ENCODE data around the gene CHI3L1. TPM values are rescaled to one million over a fixed set of nuclear protein-coding genes. Genes with fewer than 3 reads are reported as not detected.
"Not testable (repeated sequence)": the region's sequence is repeated elsewhere in the genome, so short reads cannot be mapped to it uniquely, and the experiment has no call there.

Gene CHI3L1
- polyA plus RNA-seq (ENCODE audit: insufficient read length), result 1.7 TPM

DNA sequence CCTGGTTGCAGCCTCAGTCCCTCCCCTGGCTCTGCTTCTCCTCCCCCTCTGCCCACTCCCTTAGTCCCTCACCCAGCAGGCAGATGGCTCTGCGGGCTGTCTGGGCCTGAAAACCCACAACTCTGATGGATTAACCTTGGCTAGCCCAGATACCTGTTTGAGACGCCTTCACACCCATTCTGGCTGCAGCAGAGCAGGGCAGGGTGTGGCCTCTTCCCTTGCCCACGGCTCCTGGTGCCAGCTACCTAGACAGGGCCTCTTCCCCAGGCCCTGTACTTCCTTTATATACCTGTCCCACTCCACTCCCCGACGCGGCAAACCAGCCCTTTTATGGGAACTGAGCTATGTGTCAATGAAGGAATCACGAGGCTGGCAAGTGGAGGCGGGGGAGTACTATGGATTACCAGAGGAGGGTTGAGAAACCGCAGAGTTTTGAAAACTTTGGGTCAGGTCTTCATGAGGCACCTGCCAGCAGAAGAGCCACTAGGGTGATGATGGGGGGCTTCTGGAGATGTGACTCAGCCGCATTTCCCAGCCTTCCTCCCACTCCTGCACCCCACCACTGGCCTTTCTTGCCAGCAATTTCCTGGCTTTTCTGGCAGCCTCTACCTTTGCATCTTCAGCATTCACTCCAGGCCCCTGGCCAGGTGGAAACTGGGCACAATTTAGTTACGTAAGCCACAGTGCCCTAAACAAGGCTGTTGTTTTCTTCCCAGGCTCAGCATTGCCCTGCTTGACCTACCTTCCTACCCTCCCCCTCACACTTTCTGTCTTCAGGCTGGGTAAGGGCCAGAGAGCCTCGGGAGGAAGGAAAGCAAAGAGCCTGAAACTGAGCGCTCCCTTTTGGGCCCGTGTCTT lies at the start of gene CHI3L1:
Gene CHI3L1 (minus strand): TSS at position 259 of the 858 bp plus-strand sequence. CDS start 81 bp downstream, at position 178.
- DNase-seq, result no peak

DNA sequence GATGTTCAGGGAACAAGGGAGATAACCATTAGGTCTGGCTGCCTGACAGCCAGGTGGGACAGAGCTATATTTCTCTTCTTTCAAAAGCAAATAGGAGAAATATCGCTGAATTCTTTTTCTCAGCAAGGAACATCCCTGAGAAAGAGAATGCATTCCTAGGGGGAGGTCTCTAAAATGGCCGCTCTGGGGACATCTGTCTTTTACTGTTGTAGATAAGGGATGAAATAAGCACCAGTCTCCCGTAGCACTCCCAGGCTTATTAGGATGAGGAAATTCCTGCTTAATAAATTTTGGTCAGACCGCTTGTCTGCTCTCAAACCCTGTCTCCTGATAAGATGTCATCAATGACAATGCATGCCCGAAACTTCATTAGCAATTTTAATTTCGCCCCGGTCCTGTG lies 48.4 kb upstream of the CHI3L1 start:
- DNase-seq, result not testable (repeated sequence)

- DNase-seq, result no peak
Measured at GRCh38 chr1:203229471-203230135, 43.1 kb upstream of the CHI3L1 start, which contains the start of gene CHIT1. Gene CHIT1, minus strand, starts transcription at chr1:203229673. Its CDS starts 37 bp downstream, at chr1:203229636.

DNA sequence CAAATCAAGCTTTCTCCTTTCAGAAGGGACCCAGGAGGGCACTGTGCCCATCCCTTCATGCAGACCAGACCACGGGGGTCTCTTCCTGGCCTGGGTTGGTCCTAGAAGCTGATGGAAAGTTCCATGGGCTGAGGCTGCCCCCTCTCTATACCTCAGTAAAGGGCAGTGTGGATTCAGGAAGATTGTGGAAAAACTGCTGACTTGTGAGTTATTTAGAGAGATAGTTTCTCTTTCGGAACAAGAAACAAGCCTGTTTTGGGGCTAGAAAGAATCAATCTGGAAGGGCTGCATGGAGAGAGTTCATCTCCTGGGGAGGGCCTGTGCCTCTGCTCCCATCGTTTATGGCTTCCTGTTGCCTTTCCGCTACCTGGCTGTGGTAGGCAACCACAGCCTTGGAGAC lies 42.2 kb upstream of the CHI3L1 start:
- no peak for DNase-seq

DNA sequence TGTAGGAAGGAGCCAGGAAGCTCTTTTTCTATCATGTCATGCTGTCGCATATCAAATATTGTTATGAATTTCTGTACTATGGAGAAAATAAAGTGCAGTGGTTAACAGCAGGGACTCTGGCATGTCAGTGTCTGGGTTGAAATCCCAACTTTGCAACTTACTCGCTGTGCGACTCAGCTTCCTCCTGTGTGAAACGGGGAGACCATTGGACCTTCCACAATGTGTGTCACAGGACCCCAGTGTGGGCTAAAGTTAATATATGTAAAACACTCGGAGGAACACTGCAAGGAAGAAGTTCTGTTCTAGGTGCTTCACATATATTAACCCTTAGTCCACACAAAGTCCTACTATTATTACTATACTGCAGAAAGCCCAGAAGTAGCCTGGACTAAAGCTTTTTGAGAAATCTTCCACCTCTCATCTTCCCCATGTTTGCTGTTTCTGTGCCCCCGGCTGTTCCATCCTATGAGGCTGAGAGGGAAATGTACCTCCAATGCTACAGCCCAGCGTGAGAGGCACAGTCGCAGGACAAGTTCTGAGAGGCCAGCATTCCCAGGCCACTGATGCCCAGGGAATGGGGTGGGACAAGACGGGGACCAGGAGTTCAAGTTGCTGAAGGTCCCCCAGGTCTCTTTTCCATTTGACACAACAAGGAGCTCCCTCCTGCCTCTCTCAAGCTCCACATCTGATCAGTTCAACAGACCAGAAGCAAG lies 41.0 kb upstream of the CHI3L1 start:
- DNase-seq, result no peak

DNA sequence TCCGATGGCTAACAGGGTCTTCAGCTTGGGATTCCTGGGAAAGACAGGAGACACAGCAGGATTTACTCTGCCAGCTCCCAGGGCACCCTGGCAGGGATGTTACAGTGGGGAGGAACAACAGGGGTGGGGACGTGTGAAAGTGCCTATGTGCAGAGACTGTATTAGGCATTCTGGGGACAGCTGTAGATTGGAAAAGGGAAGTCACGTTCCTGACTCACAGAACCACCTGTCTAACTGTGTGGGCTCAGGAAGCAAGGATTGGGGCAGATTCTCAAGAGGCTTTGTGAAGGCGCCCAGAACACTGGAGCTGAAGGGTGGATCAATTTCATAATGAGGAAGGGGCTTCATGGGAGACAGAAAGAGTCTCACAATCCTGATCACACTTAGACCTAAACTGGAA lies 38.6 kb upstream of the CHI3L1 start:
- DNase-seq, result no peak

- no peak for DNase-seq
Measured at GRCh38 chr1:203223012-203223775, 36.7 kb upstream of the CHI3L1 start.

GRCh38 chr1:203219934-203220333 lies 33.4 kb upstream of the CHI3L1 start:
- DNase-seq, result no peak

GRCh38 chr1:203219171-203219570 lies 32.7 kb upstream of the CHI3L1 start:
- no peak for DNase-seq

DNA sequence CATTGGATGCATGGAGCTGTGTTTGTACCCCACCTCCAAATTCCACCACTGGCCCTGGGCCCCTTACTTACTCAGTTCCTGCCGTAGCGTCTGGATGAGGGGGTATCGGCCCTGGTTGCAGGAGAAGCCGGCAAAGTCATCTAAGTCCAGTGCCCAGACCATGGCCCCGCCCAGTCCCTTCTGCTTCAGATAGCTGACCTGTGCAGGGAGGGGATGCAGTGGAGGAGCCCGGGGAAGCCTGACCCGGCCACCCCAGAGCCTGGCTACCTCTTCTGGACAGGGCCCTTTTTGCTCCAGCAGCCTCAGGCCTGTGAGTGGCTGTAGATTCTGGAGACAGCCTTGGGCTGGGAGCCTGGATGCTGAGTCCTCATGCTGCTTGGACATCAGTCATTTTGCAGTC lies 31.2 kb upstream of the CHI3L1 start:
- DNase-seq, result no peak

- DNase-seq, result no peak
Measured at GRCh38 chr1:203217139-203217655, 30.7 kb upstream of the CHI3L1 start.

DNA sequence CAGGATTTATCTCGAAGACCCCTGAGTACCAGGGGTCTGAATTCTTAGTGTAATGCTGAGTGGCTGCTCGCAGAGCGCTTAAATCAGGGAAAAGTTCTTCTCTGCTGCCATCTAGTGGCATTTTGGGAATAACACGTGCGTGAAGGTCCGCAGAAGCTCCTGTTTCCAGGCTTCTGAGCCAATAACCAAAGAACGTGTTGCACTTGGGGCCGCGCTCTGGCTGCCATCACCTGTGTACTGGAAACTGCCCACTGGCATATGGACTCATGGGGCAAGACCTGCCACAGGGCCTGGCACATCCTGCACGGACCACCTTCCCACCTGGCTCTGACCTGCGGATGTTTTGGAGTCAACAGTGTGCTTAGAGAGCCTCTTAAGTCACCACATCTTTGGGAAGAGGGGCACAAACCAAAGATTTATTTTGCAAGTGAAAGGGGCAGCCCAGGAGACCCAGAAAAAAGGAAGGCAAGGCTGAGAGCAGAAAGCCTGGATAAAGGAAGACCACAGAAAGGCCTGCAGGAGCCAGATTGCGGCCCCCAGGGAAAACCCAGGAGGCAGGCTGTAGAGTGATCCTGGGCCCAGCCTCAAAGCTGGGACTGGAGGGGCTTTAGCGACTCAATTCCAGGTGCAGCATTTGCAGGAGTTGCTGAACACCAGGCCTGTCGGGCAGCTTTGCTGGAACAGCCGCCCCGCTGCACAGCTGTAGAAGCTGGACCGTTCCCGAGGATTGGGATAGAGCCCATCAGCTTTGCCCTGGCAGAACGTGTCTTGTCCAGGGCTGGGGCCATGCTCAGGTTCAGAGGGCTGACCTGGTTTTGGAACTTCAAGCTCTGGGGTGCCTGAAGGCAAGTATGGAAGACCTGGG lies 30.0 kb upstream of the CHI3L1 start:
- peak; percentile 77 for DNase-seq

GRCh38 chr1:203215573-203215972 lies 29.1 kb upstream of the CHI3L1 start:
- no peak for DNase-seq

- DNase-seq, result no peak
Measured at GRCh38 chr1:203214871-203215270, 28.4 kb upstream of the CHI3L1 start.

DNA sequence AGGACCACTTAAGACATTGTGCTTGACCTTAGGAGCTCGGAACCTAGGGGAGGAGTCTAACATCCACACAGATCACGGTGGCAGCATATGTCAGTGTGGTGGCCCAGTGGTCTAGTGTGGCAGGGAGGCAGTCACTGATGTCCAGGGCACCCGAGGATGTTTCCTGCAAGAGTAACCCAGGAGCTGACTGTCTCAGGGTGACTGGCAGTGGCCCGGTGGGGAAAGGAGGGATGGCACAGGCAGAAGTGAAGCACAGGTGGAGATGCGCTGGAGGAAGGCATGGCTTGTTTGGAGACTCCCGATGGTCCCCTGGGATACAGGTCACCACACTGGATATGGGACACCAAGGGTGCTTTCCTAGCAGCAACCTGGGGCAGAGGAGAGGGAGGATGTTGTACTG lies 26.6 kb upstream of the CHI3L1 start:
- no peak for DNase-seq

GRCh38 chr1:203211812-203212211 lies 25.3 kb upstream of the CHI3L1 start:
- no peak for DNase-seq

DNA sequence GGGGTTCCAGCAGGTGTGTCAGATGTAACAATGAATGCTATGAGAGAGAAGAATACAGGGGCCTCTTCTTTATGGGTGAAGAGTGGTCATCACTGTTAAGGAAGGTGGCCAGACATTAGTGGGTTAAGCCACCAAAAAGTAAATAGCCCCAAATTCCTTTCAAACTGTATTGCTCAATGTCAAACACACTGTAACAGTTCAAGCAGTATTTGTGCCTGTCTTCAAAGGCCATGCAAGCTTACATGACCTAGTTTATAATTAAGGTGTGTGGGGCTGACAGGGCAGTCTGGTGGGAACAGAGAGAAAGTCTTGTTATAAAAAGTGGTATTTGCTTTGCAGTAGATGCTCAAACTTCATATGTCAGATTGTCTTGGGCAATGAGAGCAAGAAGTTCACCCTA lies 24.5 kb upstream of the CHI3L1 start:
- DNase-seq, result no peak

GRCh38 chr1:203210350-203210749 lies 23.8 kb upstream of the CHI3L1 start:
- DNase-seq, result no peak

DNA sequence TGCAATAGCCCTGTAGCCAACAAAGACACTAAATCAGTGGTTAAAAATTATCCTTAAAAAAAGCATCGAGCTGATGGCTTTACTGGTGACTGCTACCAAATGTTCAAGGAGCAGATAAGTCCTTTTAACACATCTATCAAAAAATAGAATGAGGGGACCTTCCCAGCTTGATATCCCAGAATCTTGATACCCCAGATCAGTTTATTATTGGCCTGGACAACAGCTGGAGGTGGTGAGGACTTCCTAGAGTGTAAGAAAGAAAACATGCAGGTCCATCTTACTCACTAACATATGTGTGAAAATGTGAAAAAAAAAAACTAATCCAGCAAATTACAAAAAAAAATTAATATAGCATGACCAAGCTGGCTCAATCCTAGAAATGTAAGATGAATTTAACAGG lies 21.7 kb upstream of the CHI3L1 start:
- no peak for DNase-seq

GRCh38 chr1:203207751-203208150 lies 21.2 kb upstream of the CHI3L1 start:
- DNase-seq, result no peak

- no peak for DNase-seq
Measured at GRCh38 chr1:203206129-203206687, 19.7 kb upstream of the CHI3L1 start.

Measured in hindlimb muscle (tissue), 1 donor.